ENCODE results near the gene SRRT.
"Not testable (repeated sequence)": the region's sequence is repeated elsewhere in the genome, so short reads cannot be mapped to it uniquely, and the experiment has no call there.

The SRRT gene

GRCh38 chr7:100874577-100875355 lies at the start of gene SRRT:
Gene SRRT, plus strand, starts transcription at chr7:100875103. Its CDS starts 488 bp downstream, at chr7:100875591.
- DNase-seq = peak; percentile 96 to 98

DNA sequence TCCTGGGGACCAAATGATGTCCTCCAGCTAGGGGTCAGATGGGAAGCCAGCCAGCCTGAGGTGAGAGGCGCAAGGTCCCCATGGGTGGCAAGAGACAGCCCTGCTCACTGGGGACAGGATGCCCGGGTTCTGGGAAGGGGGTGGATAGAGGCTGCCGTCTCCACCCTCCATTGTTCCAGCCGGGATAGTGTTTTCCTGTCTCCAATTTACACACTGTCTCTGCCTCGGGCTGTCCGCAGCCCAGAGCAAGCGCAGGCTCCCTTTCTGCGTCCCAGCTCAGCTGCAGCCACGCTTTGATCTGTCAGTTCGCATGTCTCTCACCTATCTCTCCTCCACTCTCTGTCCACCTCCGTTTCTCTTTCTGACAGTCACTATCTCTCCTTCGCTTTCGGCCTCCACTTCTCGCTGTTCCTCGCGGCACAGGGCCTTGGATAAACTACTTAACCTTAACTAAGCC lies 49.7 kb upstream of the SRRT start:
- DNase-seq = no peak

DNA sequence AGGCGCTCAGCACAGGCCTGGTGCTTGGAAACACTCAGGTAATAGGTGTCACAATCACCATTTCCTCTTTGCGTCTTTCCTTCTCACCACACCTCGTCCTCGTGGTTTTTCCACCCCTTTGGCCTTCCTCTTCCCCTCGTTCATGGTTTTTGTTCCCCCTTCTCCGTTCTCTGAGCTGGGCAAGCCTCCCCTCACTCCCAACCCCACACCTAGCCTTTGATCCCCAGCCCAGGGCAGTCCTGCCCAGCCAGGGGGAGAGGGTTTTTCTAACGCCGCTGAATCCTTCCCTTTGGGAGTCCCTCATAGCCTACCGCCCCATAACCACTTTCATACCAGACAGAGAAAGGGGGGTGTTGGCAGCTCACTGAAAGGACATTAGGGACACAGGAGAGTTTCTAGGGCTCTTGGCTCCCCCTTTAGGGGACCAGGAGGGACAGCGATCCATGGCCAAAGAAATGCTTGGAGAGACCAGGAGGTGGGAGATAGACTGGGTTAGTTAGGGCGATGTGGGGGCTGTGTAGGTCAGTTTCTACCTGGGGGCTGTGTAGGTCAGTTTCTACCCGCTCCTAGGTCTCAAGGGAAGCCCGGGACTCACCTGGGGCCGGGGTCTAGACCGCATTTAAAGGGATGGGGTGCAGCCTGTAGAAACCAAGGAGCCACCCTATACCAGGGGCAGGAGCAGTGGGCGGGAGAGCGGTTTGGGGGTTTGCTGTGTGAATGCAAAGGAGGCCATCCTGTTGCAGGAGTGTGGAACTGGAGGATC lies 49.0 kb upstream of the SRRT start:
- peak in 1 of 2 experiments; percentile 29 for DNase-seq

DNA sequence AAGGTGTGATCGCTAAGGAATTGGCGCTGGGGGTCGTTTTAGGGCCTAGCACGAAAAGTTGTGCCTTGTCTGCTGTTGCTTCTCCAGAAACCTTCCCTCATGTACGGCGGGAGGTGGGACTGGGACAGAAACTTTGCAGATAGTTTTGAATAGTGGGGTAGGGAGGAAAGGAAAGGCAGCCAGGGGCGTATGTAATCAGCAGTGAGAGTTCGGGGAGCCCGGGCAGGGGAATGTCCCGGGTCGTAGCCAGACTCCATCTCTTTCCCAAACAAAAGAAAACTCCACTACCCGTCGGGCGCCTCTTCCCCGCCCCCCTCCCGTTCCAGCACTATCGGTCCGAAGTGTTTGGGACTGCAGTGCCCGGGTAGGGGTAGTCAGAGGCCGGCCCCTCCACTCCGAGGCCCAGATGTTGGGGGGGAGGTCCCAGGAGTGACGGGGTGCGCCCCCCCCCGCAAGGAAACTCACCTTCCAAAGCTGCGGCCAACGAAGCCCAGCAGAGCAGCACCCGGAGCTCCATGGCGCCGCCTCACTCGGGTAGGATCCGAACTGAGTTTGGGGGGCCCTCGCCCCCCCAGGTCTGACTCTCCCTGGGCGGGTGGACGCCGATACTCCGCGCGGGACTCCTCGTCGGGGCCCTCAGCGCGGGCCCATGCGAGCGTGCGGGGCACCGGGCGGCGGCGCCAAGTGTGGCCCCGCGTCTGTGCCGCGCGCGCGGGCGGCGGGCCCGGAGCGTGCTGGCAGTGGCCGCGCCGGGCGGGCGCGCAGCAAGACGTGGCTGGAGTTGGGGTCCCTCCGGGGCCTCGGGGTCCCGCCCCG lies 48.2 kb upstream of the SRRT start:
- no peak for DNase-seq

DNA sequence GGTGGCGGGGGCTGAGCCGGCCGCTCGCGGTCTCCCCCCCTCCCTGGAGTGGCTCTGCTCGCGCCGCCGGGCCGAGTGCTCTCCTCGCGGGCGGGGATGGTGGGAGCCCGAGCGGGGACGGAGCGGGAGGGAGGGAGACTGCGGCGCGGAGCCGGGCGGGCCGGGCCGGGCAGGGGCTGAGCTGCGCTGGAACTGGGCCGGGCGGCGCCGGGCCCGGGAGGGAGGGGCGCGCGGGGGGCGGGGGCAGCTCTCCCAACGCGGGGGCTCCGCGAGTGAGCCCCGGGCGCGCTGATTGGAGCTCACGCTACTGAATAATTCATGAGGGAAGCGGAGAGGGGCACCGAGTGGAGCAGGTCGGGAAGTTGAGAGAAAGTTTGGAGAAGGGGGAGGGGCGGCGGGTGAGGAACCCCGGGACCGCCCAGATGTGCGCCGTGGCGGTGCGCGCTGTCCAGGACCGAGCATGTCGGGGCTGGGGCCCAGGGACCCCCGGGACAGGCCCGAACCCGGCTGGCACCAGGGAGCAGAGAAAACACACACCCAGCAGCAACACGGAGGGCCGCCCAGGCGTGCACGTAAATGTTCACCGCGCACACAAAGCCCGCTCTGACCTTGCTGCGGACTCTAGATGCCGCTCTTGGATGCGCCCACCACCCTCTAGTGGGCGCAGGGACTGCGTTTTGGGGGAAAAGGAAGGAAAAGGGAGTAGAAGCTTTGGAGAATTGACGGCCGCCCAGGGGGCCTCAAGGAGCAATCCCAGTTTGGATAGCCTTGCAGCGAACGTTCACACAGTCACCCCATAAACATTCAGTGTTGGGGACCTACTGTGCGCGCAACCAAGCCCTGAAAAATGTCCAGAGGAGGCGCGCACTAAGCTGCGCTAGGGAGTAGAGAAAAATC lies 47.3 kb upstream of the SRRT start, which contains the start of gene EPHB4:
EPHB4 (minus strand) TSS at position 194 of the 897 bp plus-strand sequence. CDS start 493 bp downstream, outside the sequence.
- peak; percentile 33 to 69 for DNase-seq

- no peak for DNase-seq
These were observed 45.7 kb upstream of the SRRT start for GRCh38 chr7:100829150-100829716.

DNA sequence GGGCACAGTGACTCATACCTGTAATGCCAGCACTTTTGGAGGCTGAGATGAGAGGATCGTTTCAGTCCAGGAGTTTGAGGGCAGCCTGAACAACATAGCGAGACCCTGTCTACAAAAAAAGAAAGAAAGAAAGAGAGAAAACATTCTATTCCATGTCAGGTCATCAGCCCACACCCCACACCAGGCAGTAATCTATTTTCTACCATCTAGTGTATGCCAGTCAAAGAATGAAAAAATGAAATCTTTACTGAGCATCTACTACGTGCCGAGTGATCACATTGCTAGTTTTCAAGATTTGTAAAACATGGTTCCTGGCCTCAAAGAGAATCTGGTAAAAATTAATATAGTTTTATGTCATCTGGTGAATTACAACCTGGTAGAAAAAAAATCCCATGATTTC lies 44.5 kb upstream of the SRRT start:
- DNase-seq = no peak

DNA sequence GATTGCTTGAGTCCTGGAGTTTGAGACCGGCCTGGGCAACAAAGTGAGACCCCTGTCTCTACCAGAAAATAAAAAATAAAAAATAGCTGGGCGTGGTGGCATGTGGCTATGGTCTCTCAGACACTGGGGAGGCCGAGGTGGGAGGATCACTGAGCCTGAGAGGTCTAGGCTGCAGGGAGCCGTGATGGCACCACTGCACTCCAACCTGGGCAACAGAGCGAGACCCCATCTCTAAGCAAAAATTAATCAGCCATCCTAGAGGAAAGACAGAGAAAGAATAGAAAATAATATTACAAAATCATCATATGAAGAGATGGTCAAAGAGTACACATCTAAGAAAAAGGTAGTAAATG lies 42.6 kb upstream of the SRRT start:
- no peak for DNase-seq

DNA sequence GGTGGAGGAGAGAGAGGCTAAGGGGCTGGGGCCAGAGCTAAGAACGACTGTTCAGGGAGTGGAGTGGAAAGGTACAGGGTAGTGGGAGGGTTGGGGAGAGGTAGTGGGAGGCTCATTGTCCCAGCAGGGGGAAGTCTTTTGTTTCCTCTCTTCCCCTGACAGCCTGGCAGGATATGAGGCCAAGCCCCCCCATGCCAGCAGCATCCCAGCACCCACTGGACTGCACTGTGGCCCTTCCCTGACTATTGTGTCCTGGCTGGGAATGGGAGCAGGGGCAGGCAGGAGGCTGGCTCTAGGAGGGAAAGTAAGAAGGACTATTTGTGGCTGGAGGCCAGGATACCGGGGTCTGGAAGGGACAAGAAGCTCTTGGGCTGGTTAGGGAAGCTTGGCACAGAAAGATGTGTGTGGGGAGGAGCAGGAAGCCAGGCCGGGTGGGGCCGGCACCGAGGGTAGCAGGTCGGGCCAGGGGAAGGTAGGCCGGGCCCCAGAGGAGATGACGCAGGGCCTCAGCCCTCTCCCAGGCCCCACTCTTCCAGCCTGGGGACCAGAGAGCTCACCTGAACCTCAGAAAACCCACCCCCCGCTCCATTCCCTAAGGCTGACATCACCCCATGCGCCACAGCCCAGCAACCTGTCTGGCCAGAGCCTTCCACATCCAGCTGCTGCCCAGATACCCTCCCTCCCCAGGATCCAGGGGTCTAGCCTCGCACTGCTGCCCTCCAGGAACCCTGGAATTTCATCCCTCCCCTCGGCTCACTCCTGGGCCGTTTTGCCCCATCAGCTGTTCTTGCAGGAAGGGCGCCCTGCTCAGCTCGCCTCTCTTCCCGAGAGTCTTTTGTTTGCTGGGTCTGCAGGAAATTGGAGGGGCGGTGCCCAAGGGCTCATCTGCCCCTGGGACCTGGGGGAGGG lies 38.7 kb upstream of the SRRT start:
- DNase-seq = no peak

DNA sequence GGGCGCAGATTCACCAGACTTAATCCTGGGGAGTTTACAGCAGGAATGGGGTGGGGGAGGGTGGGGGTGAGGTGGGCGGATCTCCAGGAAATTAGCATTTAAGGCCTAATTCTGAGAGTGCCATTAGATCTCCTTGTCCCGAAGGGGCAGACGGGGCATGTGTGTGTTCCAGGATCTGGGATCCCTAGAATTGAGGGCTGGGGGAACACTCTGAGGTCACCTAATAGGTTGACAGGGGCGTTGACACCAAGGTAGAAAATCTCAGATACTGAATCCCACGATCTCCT lies 38.1 kb upstream of the SRRT start:
- DNase-seq = no peak

DNA sequence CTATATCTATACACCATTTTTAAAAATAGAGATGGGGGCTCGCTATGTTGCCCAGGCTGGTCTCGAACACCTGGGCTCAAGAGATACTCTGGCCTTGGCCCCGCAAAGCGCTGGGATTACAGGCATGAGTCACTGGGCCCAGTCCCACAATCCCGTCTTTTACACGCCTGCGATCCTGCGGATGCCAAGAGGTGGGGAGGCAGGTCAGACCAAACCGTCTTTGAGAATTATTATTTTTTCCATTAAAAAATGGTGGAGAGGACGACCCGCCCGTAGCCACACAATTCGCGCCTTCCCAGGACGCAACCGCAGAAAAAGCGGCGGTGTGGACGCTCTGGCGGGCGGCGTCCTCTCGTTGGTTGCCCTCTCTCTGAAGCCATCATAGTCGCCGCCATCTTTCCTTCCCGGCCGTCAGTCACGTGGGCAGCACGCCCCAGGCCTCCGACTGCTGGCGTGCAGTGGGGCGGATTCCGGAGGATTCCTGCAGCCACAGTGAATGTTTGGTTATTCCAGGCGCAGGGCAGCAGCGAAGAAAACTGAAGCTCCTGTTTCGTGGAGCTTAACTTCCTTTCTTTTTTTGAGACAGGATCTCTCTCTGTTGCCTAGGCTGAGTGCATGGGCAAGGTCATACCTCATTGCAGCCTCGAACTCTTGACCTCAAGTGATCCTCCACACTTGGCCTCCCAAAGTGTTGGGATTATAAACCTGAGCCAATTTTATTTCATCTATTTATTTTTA lies 37.6 kb upstream of the SRRT start:
- peak; percentile 56 to 86 for DNase-seq

- no peak for DNase-seq
These were observed 35.5 kb upstream of the SRRT start for GRCh38 chr7:100839361-100839760.

- DNase-seq = no peak
These were observed 34.3 kb upstream of the SRRT start for GRCh38 chr7:100840470-100841100.

DNA sequence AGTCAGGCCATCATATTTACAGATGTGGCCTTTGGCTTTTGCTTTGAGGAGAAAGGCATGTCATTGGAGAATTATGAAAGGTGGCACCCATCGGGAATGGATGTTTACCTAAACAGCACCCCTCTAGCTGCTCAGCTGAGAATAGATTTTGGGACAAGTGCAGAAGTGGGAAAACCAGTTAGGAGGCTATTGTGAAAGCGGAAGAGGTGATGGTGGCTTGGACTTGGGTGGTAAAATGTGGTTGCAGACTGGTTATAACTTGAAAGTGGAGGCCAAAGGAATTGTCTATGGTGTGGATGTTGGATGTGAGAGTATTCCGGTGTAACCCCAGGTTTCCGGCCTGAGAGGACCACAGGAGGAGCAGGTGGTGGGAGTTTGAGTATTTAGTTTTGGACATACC lies 27.5 kb upstream of the SRRT start:
- no peak for DNase-seq

DNA sequence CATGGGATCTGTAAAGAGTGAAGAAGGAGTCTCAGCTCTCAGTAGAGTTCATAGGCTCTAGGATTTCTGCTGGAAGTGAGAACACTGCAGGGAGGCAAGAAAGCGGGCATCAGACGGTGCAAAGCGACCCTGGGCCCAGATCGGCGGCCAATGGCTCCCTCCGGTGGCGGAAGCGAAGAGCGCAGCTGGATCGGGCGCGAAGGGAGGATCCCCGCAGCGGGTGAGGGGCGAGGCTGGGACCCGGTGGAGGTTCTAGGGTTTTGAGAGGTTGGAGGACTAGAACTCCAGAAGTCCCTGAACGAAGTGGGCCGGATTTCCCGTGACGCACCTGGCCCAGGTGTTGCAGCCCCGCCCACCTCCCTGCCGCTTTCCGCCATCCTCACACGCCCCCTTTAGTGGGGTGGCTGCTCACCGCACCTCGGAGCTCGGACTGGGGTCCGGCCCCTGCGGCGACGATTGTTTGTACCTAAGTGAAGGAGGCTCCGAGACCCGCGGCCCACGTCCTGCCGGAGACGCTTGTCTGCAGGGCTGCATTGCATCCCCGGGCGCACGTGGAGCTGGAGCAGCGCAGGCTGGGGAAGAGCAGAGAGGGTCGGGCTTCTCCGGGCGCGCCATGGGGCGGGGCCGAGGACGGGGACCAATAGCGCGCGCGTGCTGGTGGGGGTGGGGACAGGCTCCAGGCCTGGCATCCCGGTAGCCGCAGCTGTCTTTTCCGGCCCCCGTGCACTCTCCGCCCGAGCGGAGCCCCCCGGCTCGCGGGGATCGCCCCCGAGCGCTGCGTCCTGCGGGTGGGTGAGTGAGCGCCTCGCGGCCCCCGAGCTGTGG lies 22.6 kb upstream of the SRRT start, which contains the start of gene SLC12A9:
SLC12A9 (plus strand) TSS at position 666 of the 825 bp plus-strand sequence. CDS start 1,485 bp downstream, outside the sequence.
- peak; percentile 75 to 77 for DNase-seq

GRCh38 chr7:100854146-100854895 lies 20.6 kb upstream of the SRRT start:
- DNase-seq = no peak

DNA sequence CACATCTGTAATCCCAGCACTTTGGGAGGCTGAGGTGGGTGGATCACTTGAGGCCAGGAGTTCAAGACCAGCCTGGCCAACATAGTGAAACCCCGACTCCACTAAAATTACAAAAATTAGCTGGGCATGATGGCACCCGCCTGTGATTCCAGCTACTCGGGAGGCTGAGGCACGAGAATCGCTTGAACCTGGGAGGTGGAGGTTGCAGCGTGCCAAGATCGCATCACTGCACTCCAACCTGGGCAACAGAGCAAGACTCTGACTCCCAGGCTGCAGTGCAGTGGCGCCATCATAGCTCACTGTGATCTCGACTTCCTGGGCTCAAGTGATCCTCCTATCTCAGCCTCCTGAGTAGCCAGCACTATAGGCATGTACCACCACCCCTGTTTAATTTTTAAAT lies 20.0 kb upstream of the SRRT start:
- DNase-seq = not testable (repeated sequence)

- DNase-seq = no peak
These were observed 19.4 kb upstream of the SRRT start for GRCh38 chr7:100855515-100855914.

Data from NCI-H524 (cell line).